ENCODE measurements around the gene UBASH3A. TPM values are rescaled to one million over a fixed set of nuclear protein-coding genes. Genes with fewer than 3 reads are reported as not detected.

Gene UBASH3A
- total and polyA plus RNA-seq, 7 donors, result 0.06 to 0.21 TPM; not detected in 5

DNA sequence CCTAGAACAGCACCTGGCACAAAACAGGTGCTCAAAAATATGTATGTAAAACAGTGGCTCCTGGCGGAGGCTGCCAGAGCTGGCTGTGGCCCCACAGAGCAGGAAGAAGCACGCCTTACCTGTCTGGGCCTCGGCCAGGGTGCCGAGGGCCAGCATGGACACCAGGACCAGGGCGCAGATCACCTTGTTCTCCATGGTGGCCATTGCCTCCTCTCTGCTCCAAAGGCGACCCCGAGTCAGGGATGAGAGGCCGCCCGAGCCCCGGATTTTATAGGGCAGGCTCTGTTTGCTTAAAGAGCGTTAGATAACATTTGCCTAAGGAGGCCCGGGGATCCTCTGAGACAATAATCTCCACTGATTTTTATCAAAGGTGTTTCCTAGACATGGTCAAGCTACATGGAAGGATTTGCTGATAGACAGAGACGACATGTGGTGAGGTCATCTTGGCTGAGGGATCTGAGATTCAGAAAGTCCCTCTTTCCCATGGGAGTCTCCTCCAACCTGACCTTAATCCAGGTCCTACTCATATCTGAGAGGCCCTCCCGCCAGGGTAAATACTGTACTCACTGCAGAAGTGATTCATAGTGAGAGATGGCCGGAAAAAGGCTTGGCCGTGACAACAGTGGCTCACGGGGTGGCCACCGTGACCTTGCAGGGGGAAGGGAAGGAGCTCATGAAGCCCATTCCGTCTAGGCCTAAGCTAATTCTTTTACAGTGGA, 37.3 kb upstream of the UBASH3A start, which contains the start of gene TFF1:
Gene TFF1 (minus strand): TSS at position 244 of the 719 bp plus-strand sequence. CDS start 40 bp downstream, at position 204.
- WGBS, 3 donors, result 80 to 85% (median 80%) methylated on average over 19 of the region's 19 CpGs

DNA sequence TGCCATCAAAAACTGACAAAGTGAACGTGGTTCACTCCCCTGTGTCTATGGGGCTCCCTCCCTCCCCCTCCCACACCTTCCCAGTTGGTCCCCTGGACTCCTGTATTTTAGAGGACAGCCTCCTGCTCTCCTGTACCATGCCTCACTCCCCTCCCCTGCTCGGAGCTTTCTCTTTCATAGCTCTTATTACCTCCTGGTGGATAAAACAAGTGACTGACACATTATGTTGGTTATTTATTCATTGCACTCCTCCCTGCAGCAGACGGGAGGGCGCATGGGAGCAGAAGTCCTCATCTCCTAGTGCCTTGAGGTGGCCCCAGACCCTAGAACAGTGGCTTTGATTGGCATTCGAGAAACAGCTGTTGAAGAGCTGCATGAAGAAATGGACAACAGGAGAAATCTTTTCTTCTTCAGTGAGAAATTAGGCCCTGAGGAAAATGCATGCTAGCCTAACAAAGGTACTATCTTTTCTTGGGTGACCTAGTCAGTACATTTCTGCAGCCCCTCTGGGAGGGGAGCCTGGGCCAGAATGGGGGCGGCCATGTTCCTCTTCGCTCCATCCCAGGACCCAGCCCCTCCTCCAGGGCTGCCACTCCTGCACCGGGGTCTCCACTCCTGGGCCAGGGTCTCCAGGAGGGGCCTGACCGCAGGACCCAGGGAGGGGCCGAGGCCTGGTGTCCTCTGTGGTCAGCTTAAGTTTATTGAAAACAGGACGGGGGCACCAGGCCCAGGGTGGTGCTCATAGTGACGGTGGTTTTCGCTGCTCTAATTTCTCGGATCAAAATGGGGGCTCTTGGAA, 36.1 kb upstream of the UBASH3A start:
- ATAC-seq (no peak), DNase-seq (no peak)
- H3K36me3 ChIP-seq (ENCODE audit: insufficient read depth in 1 of 2, low read depth in 1 of 2), result no peaks in the 10 kb centered on the region
- 77 to 80% (median 79%) methylated on average over 14 of the region's 14 CpGs for WGBS, 3 donors
- intact Hi-C loops (cut with DNase I), result no loop called here
- no peak overlapping the region for H3K4me3 ChIP-seq
- TF ChIP-seq, protein P1, sequence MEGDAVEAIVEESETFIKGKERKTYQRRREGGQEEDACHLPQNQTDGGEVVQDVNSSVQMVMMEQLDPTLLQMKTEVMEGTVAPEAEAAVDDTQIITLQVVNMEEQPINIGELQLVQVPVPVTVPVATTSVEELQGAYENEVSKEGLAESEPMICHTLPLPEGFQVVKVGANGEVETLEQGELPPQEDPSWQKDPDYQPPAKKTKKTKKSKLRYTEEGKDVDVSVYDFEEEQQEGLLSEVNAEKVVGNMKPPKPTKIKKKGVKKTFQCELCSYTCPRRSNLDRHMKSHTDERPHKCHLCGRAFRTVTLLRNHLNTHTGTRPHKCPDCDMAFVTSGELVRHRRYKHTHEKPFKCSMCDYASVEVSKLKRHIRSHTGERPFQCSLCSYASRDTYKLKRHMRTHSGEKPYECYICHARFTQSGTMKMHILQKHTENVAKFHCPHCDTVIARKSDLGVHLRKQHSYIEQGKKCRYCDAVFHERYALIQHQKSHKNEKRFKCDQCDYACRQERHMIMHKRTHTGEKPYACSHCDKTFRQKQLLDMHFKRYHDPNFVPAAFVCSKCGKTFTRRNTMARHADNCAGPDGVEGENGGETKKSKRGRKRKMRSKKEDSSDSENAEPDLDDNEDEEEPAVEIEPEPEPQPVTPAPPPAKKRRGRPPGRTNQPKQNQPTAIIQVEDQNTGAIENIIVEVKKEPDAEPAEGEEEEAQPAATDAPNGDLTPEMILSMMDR (IDR thresholded peaks at IDR 0.05), result no peak
- H3K27ac ChIP-seq, result no peak overlapping the region
- H3K27me3 ChIP-seq (ENCODE audit: insufficient read depth in 3 of 3, low read length in 2 of 3), result peaks cover 0 to 34% (median 0%) of the 10 kb centered on the region in 3 donors
- no peaks in the 10 kb centered on the region for H3K9me3 ChIP-seq
- H3K4me1 ChIP-seq, result no peaks in the 10 kb centered on the region

More for the DNA sequence above, 37.3 kb upstream of the UBASH3A start, which contains the start of gene TFF1:
- no peak for DNase-seq
- no peak within 1 kb of the TSS for H3K27ac ChIP-seq
- TF ChIP-seq, protein P1 (IDR thresholded peaks at IDR 0.05), result no peak
- H3K27me3 ChIP-seq (ENCODE audit: insufficient read depth in 3 of 3, low read length in 2 of 3), result peaks cover 0 to 34% (median 0%) of the 10 kb centered on the region in 3 donors
- no peaks in the 10 kb centered on the region for H3K36me3 ChIP-seq (ENCODE audit: insufficient read depth in 1 of 2, low read depth in 1 of 2)
- no peak within 1 kb of the TSS for H3K4me3 ChIP-seq
- no peaks in the 10 kb centered on the region for H3K9me3 ChIP-seq
- H3K4me1 ChIP-seq, result no peaks in the 10 kb centered on the region
- ATAC-seq, result no peak
- intact Hi-C loops (cut with DNase I), result no loop called here

DNA sequence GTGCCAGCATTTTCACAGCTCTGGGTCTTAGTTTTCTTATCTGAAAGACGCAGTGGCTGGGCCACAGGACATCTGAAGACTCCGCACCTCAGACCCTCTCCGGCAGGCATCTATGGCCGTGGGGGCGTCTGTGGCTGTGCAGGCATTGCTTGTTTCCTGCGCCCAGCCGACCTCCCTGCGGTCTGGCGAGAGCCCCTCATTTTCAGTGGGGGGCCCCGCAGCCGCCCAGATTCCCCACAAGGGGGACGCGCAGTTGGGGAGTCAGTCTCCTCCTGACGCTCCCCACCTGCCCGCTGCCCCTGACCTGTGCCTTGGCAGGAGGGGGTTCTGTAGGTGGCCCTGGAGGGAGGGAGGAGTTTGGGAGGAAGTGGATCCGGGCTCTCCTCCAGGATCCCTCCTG, 33.9 kb upstream of the UBASH3A start:
- WGBS, 3 donors, result 70 to 78% (median 75%) methylated on average over 16 of the region's 16 CpGs
- Histone ChIP-seq H3K4me1 (no peaks in the 10 kb centered on the region), H3K27me3 (ENCODE audit: insufficient read depth in 3 of 3, low read length in 2 of 3) (peaks cover 0 to 18% (median 0%) of the 10 kb centered on the region in 3 donors), H3K4me3 (no peak overlapping the region), H3K36me3 (ENCODE audit: insufficient read depth in 1 of 2, low read depth in 1 of 2) (no peaks in the 10 kb centered on the region), H3K27ac (no peak overlapping the region), H3K9me3 (no peaks in the 10 kb centered on the region)
- intact Hi-C loops (cut with DNase I), result no loop called here
- ATAC-seq (no peak), DNase-seq (no peak)
- TF ChIP-seq, protein P1 (IDR thresholded peaks at IDR 0.05), result no peak

DNA sequence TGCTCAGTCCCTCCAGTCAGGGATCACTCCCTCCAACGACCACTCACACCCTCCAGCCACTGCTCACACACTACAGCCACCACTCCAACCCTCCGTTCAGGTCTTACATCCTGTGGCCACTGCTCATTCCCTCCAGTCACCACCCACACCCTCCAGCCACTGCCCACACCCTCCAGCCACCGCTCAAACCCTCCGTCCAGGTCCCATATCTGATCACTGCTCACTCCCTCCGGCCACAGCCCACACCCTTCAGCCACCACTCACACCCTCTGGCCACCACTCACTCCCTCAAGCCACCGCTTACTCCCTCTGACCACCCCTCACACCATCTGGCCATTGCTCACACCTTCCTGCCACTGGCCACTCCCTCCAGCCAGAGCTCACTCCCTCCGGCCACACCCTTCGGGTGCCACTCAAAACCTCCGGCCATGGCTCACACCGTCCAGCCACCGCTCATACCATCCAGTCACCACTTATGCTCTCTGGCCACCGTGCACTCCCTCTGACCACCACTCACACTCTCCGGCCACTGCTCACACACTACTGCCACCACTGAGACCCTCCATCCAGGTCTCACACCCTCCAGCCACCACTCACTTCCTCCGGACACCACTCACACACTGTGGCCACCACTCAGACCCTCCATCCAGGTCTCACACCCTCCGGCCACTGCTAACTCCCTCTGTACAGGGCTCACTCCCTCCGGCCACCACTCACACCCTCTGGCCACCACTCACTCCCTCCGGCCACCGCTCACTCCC, 32.6 kb upstream of the UBASH3A start:
- intact Hi-C loops (cut with DNase I), result no loop called here
- TF ChIP-seq, protein P1 (IDR thresholded peaks at IDR 0.05), result no peak
- ATAC-seq, result no peak

More for the DNA sequence above, 32.6 kb upstream of the UBASH3A start:
- WGBS, 3 donors, result 74 to 78% (median 76%) methylated on average over 18 of the region's 18 CpGs
- no peak for DNase-seq
- Histone ChIP-seq H3K9me3 (no peaks in the 10 kb centered on the region), H3K27me3 (ENCODE audit: insufficient read depth in 3 of 3, low read length in 2 of 3) (peaks cover 0 to 29% (median 3%) of the 10 kb centered on the region in 3 donors), H3K4me1 (no peaks in the 10 kb centered on the region), H3K36me3 (ENCODE audit: insufficient read depth in 1 of 2, low read depth in 1 of 2) (no peaks in the 10 kb centered on the region), H3K27ac (no peak overlapping the region), H3K4me3 (no peak overlapping the region)
